RWPE1 (cell line): Measurements from ENCODE around the gene TRIM68.

Source experiments
- CTCF ChIA-PET: fragments of 350-600 bp; sonication (Branson Sonifier 250); formaldehyde crosslinking; extraction: SDS; loops from one replicate; lab custom pipeline; 2021; lab: Yijun Ruan, JAX
- POLR2A ChIA-PET: fragments of 400-600 bp; formaldehyde crosslinking; extraction: SDS; loops from one replicate; lab custom pipeline; 2020; ENCODE audit warnings: antibody characterized with exemption; ENCODE audit not compliant: low non-redundant PET; lab: Yijun Ruan, JAX
- DNase-seq: peaks from one replicate; pipeline ENCODE4 v3.0.0; 2012; ENCODE audit warnings: low spot score
- H3K27ac ChIP-seq: fragments of 450-650 bp; 2 replicates; pipeline ENCODE4 v1.5.1; 2017
- CTCF ChIP-seq: fragments of 450-650 bp; conservative IDR thresholded peaks from 2 replicates; pipeline ENCODE4 v1.5.1; 2017; ENCODE audit warnings: low read depth, mild to moderate bottlenecking

The TRIM68 gene

DNA sequence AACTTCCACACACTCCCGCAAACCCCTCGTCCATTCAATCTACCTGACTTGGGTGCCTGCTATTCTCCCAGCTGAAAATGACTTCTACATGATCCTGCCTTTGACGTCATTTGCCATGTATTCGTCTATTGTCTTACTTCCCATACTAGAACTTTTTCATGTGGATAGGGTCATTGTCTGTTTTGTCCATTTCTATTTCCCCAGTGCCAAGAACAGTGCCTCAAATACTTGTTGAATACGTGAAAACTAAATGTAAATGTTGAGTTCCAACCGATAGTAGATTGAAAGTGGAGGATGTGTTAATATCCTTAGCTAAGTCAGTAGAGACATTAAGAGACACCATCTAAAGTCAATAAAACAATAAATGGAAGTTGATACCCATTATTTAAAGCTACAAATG, 935 bp downstream of the TRIM68 start:
- no peak for TF ChIP-seq CTCF
- no peak for DNase-seq
- no peak overlapping the region for H3K27ac ChIP-seq
- ChIA-PET CTCF (interaction anchor here (0.8 to 1.2 kb wide), 3 partner anchors 13 to 191 kb away, joined by 3 read pairs; partner anchors contain the start of genes OR51D1 and OR52I1), POLR2A (no interaction called here)

GRCh38 chr11:4606231-4607015, 1.6 kb downstream of the TRIM68 start:
- no peak for TF ChIP-seq CTCF
- ChIA-PET CTCF (interaction anchor here (1.0 kb wide), 1 partner anchor 13 kb away, joined by 3 read pairs; the partner anchor contains the start of gene OR52I1), POLR2A (no interaction called here)
- no peak for DNase-seq
- no peak overlapping the region for H3K27ac ChIP-seq

DNA sequence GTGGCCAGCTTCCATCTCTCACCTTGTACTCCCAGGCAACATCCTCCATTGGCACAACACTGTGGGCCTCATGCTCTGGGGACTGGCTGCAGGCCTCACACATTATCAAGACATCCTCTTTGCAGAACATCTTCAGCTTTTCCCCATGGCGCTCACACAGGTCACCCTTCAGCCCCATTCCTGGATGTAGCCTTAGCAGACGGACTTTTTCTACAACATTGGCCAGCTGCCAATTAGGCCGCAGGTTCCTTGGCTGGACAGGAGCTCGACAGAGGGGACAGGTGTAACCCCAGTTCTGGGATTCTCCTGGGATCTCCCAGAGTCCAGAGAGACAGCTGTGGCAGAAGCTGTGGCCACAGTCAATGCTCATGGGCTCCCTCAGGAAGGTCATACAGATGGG, 3.0 kb downstream of the TRIM68 start:
- DNase-seq: no peak
- POLR2A ChIA-PET: no interaction called here
- no peak overlapping the region for H3K27ac ChIP-seq
- CTCF ChIA-PET: interaction anchor here (0.6 kb wide), 1 partner anchor 1032 kb away, joined by 3 read pairs; no protein-coding TSS in a partner anchor
- no peak for TF ChIP-seq CTCF

DNA sequence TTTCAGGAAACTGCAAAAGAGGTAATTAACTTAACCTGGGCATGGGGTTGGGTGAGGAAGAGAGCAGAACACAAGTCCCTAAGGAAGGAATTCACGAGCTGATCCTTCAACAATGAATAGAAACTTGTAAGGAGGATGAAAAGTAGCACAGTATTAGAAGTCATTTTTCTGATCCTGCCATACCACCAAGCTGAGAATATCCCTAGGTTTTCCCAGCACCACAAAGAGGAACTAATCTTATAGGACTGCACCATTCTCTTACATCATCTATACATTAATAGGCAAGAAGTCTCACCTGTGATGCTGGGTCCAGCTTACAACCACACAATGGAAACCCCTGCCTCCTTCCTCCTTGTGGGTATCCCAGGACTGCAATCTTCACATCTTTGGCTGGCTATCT, 14.3 kb downstream of the TRIM68 start, which contains the start of gene OR52I1:
Gene OR52I1 (plus strand): TSS at position 301 of the 400 bp plus-strand sequence. CDS start 0 bp downstream, at position 301.
- CTCF ChIA-PET: interaction anchor here (1.0 kb wide), 1 partner anchor 13 kb away, joined by 3 read pairs; no protein-coding TSS in a partner anchor

DNA sequence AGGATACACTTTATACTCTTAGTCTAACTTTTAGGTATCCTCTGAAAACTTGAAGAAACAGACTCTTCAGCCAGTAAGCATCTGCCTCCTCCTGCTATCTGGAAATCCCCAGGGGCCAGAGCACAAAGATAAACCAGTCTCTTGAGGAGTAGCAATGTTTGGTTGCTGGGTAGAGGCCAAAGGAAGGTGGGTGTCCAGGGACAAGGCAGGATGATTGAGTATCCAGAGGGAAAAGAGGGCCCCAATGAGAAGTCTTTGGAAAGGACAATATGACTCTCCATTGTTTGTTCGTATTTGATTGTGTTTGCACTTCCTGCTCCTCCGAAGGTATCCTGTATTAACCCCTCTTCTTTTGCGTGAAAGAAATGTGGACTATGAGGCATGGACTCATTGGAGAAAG, 19.0 kb downstream of the TRIM68 start:
- CTCF ChIA-PET: no interaction called here
- no peak for DNase-seq
- TF ChIP-seq CTCF: no peak

More for the DNA sequence above, 14.3 kb downstream of the TRIM68 start, which contains the start of gene OR52I1:
- TF ChIP-seq CTCF: no peak
- POLR2A ChIA-PET: no interaction called here
- no peak within 1 kb of the TSS for H3K27ac ChIP-seq
- no peak for DNase-seq

GRCh38 chr11:4581443-4581842, 26.6 kb downstream of the TRIM68 start, which contains the start of gene OR52I2:
Gene OR52I2, plus strand, starts transcription at chr11:4581743.
- ChIA-PET CTCF (no interaction called here), POLR2A (no interaction called here)
- no peak within 1 kb of the TSS for H3K27ac ChIP-seq
- no peak for DNase-seq
- no peak for TF ChIP-seq CTCF

More for the DNA sequence above, 19.0 kb downstream of the TRIM68 start:
- POLR2A ChIA-PET: no interaction called here
- no peak overlapping the region for H3K27ac ChIP-seq
